ENCODE measurements around the gene WNK3. TPM values are rescaled to one million over a fixed set of nuclear protein-coding genes. Genes with fewer than 3 reads are reported as not detected.

WNK3 gene
- total and polyA plus RNA-seq, 4 donors, result 1.7 to 11.9 (median 7.5) TPM

- Histone ChIP-seq H3K4me1 (ENCODE audit: control insufficient read depth in 4 of 4, insufficient read depth in 4 of 4, low read length in 3 of 4) (peaks cover 0 to 3% (median 0%) of the 10 kb centered on the region in 4 donors), H3K36me3 (ENCODE audit: control insufficient read depth in 4 of 4, insufficient read depth in 3 of 4, low read depth in 1 of 4, low read length in 3 of 4) (peaks cover 0 to 2% (median 0%) of the 10 kb centered on the region in 4 donors), H3K27me3 (ENCODE audit: control insufficient read depth in 4 of 4, insufficient read depth in 4 of 4, low read length in 3 of 4) (no peaks in the 10 kb centered on the region), H3K9ac (ENCODE audit: low read depth in 1 of 2, low read length in 2 of 2) (no peak overlapping the region), H3K9me3 (ENCODE audit: control insufficient read depth in 4 of 4, low read length in 3 of 4) (no peaks in the 10 kb centered on the region), H3K27ac (ENCODE audit: low read depth in 1 of 2, low read length in 2 of 2) (no peak overlapping the region), H3K4me3 (ENCODE audit: low read depth in 1 of 3, low read length in 3 of 3) (no peak overlapping the region)
- WGBS, result 64% methylated on average over 4 of the region's 4 CpGs
- no peak for DNase-seq (ENCODE audit: low spot score)
- TF ChIP-seq SP1 (IDR thresholded peaks at IDR 0.05) (peak; percentile 10), RXRA (IDR thresholded peaks at IDR 0.05) (peak in 1 of 2 donors; percentile 4), HNF4A (conservative IDR thresholded peaks at IDR 0.05) (peak in 1 of 2 donors; percentile 10), EGR1 (IDR thresholded peaks at IDR 0.05; ENCODE audit: low read depth in 2 of 2) (no peak)
- TF ChIP-seq, protein P1, sequence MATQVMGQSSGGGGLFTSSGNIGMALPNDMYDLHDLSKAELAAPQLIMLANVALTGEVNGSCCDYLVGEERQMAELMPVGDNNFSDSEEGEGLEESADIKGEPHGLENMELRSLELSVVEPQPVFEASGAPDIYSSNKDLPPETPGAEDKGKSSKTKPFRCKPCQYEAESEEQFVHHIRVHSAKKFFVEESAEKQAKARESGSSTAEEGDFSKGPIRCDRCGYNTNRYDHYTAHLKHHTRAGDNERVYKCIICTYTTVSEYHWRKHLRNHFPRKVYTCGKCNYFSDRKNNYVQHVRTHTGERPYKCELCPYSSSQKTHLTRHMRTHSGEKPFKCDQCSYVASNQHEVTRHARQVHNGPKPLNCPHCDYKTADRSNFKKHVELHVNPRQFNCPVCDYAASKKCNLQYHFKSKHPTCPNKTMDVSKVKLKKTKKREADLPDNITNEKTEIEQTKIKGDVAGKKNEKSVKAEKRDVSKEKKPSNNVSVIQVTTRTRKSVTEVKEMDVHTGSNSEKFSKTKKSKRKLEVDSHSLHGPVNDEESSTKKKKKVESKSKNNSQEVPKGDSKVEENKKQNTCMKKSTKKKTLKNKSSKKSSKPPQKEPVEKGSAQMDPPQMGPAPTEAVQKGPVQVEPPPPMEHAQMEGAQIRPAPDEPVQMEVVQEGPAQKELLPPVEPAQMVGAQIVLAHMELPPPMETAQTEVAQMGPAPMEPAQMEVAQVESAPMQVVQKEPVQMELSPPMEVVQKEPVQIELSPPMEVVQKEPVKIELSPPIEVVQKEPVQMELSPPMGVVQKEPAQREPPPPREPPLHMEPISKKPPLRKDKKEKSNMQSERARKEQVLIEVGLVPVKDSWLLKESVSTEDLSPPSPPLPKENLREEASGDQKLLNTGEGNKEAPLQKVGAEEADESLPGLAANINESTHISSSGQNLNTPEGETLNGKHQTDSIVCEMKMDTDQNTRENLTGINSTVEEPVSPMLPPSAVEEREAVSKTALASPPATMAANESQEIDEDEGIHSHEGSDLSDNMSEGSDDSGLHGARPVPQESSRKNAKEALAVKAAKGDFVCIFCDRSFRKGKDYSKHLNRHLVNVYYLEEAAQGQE (IDR thresholded peaks at IDR 0.05), result no peak
Measured at GRCh38 chrX:54230435-54231148, 127.3 kb downstream of the WNK3 start.

DNA sequence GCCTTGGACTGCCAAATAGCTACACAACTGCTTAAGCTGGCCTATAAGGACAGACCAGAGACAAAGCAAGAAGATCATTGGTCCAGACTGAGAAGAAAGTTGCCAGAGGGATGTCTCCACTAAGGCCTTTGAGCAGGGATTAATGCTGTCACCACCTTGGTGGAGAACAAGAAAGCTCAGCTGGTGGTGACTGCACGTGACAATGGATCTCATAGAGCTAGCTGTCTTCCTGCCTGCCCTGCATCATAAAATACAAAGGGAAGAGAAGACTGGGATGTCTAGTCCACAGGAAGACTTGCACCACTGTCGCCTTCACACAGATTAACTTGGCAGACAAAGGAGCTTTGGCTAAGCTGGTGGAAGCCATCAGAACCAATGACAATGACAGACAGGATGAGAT lies 134.3 kb downstream of the WNK3 start:
- WGBS, result 98% methylated on average over 2 of the region's 2 CpGs
- no peak overlapping the region for H3K4me3 ChIP-seq (ENCODE audit: low read depth in 1 of 3, low read length in 3 of 3)
- H3K27ac ChIP-seq (ENCODE audit: low read depth in 1 of 2, low read length in 2 of 2), result no peak overlapping the region
- H3K36me3 ChIP-seq (ENCODE audit: control insufficient read depth in 4 of 4, insufficient read depth in 3 of 4, low read depth in 1 of 4, low read length in 3 of 4), result peaks cover 0 to 2% (median 0%) of the 10 kb centered on the region in 4 donors
- TF ChIP-seq TAF1 (conservative IDR thresholded peaks at IDR 0.05) (no peak), RXRA (IDR thresholded peaks at IDR 0.05) (no peak), FOXA2 (IDR thresholded peaks at IDR 0.05) (no peak), JUND (IDR thresholded peaks at IDR 0.05) (no peak), NR2F2 (IDR thresholded peaks at IDR 0.05) (no peak), GABPA (IDR thresholded peaks at IDR 0.05 in 1 of 2, conservative IDR thresholded peaks at IDR 0.05 in 1 of 2) (no peak), MAX (IDR thresholded peaks at IDR 0.05) (no peak), HNF4G (IDR thresholded peaks at IDR 0.05) (no peak), YY1 (IDR thresholded peaks at IDR 0.05) (no peak), HNF4A (conservative IDR thresholded peaks at IDR 0.05) (no peak), EGR1 (IDR thresholded peaks at IDR 0.05; ENCODE audit: low read depth in 2 of 2) (no peak), RAD21 (IDR thresholded peaks at IDR 0.05) (no peak), FOXA1 (IDR thresholded peaks at IDR 0.05) (no peak), ZBTB33 (IDR thresholded peaks at IDR 0.05) (no peak), SP1 (IDR thresholded peaks at IDR 0.05) (no peak)
- TF ChIP-seq, protein P2, sequence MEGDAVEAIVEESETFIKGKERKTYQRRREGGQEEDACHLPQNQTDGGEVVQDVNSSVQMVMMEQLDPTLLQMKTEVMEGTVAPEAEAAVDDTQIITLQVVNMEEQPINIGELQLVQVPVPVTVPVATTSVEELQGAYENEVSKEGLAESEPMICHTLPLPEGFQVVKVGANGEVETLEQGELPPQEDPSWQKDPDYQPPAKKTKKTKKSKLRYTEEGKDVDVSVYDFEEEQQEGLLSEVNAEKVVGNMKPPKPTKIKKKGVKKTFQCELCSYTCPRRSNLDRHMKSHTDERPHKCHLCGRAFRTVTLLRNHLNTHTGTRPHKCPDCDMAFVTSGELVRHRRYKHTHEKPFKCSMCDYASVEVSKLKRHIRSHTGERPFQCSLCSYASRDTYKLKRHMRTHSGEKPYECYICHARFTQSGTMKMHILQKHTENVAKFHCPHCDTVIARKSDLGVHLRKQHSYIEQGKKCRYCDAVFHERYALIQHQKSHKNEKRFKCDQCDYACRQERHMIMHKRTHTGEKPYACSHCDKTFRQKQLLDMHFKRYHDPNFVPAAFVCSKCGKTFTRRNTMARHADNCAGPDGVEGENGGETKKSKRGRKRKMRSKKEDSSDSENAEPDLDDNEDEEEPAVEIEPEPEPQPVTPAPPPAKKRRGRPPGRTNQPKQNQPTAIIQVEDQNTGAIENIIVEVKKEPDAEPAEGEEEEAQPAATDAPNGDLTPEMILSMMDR (IDR thresholded peaks at IDR 0.05; ENCODE audit: low read depth, low read length, missing input control), result no peak
- TF ChIP-seq, protein P3, sequence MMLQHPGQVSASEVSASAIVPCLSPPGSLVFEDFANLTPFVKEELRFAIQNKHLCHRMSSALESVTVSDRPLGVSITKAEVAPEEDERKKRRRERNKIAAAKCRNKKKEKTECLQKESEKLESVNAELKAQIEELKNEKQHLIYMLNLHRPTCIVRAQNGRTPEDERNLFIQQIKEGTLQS (IDR thresholded peaks at IDR 0.05), result no peak
- TF ChIP-seq, protein P1 (IDR thresholded peaks at IDR 0.05), result no peak
- H3K4me1 ChIP-seq (ENCODE audit: control insufficient read depth in 4 of 4, insufficient read depth in 4 of 4, low read length in 3 of 4), result no peaks in the 10 kb centered on the region
- DNase-seq (ENCODE audit: low spot score), result no peak
- no peaks in the 10 kb centered on the region for H3K9me3 ChIP-seq (ENCODE audit: control insufficient read depth in 4 of 4, low read length in 3 of 4)
- H3K9ac ChIP-seq (ENCODE audit: low read depth in 1 of 2, low read length in 2 of 2), result no peak overlapping the region
- H3K27me3 ChIP-seq (ENCODE audit: control insufficient read depth in 4 of 4, insufficient read depth in 4 of 4, low read length in 3 of 4), result no peaks in the 10 kb centered on the region
